Type B pancreatic cell (in vitro differentiated cells): Measurements from ENCODE around the gene EFNB1. TPM values are rescaled to one million over a fixed set of nuclear protein-coding genes. Genes with fewer than 3 reads are reported as not detected.
A peak's percentile ranks its signal among the peaks of the same experiment; 100 is the strongest.
"Not testable (repeated sequence)": the region's sequence is repeated elsewhere in the genome, so short reads cannot be mapped to it uniquely, and the experiment has no call there.

Experiments
- DNase-seq: peaks from one replicate; pipeline ENCODE4 v3.0.0; 2021; ENCODE audit warnings: mixed read lengths; ENCODE audit not compliant: unreplicated experiment; ENCODE audit errors: extremely low spot score
- H3K27ac Mint-ChIP-seq: 2 replicates; pipeline ENCODE4 v1.8.0; 2021; ENCODE audit warnings: mild to moderate bottlenecking, mixed read lengths
- H3K27me3 Mint-ChIP-seq: 2 replicates; pipeline ENCODE4 v1.8.0; 2021; ENCODE audit warnings: mixed read lengths
- H3K36me3 Mint-ChIP-seq: 2 replicates; pipeline ENCODE4 v1.8.0; 2021; ENCODE audit warnings: mixed read lengths
- H3K4me1 Mint-ChIP-seq: one replicate; pipeline ENCODE4 v1.8.0; 2021; ENCODE audit warnings: mixed read lengths; ENCODE audit not compliant: unreplicated experiment
- H3K4me3 Mint-ChIP-seq: 2 replicates; pipeline ENCODE4 v1.8.0; 2021; ENCODE audit warnings: mild to moderate bottlenecking, mixed read lengths
- H3K9me3 Mint-ChIP-seq: 2 replicates; pipeline ENCODE4 v1.8.0; 2021; ENCODE audit warnings: mixed read lengths
- total RNA-seq: library from RNA; stranded (reverse); gene quantifications from 2 replicates; pipeline ENCODE4 v1.2.1, GENCODE V29; 2021; ENCODE audit warnings: low replicate concordance
- TF ChIP-seq, protein P1 (sequence below): fragments of 200-600 bp; sonication (generic); conservative IDR thresholded peaks from 2 replicates; pipeline ENCODE4 v1.5.0; 2021; ENCODE audit warnings: antibody characterized with exemption, mild to moderate bottlenecking

The EFNB1 gene
- total RNA-seq, 1 donor from 2014 or later: 63.7 TPM

DNA sequence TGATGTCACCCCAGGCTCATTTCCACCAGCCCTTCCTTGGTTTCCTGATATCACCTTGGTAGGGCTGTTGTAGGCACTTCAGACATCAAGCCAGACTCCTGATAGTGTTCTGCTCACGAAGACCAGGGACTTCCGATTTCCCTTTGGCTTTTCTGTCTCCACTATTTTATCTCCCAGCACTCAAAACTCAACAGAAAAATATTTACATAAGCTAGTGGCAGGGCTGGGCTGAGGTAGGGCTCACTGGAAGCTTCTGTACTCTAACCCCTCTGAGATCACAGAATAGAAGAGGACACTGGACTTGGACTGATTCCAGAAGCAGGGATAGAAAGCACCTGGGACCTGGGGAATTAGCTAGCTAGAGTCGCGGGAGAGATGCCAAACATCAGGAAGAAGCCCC lies 34.4 kb upstream of the EFNB1 start:
- H3K9me3 Mint-ChIP-seq: peaks cover 9% of the 10 kb centered on the region
- TF ChIP-seq, protein P1, sequence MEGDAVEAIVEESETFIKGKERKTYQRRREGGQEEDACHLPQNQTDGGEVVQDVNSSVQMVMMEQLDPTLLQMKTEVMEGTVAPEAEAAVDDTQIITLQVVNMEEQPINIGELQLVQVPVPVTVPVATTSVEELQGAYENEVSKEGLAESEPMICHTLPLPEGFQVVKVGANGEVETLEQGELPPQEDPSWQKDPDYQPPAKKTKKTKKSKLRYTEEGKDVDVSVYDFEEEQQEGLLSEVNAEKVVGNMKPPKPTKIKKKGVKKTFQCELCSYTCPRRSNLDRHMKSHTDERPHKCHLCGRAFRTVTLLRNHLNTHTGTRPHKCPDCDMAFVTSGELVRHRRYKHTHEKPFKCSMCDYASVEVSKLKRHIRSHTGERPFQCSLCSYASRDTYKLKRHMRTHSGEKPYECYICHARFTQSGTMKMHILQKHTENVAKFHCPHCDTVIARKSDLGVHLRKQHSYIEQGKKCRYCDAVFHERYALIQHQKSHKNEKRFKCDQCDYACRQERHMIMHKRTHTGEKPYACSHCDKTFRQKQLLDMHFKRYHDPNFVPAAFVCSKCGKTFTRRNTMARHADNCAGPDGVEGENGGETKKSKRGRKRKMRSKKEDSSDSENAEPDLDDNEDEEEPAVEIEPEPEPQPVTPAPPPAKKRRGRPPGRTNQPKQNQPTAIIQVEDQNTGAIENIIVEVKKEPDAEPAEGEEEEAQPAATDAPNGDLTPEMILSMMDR: no peak
- no peak overlapping the region for H3K27ac Mint-ChIP-seq

DNA sequence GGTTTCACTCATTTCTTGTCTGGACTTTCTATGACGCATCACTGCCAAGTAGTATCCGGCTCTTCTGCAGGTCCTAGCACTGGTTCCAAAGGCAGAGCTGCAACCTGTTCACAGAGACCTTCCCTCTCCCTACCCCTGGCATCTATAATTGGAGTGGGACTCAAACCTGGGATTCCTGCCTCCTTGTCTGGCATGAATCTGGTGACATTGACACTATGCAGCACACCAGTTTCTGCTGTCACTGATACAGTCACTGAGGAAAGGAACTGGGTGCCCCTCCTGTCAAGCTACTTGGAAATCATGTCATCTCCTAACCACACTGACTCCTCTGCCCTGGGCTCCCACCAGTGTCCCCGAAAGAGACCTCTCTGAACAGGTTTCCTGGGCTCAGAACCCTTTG lies 33.1 kb upstream of the EFNB1 start:
- no peaks in the 10 kb centered on the region for H3K36me3 Mint-ChIP-seq
- peaks cover 12% of the 10 kb centered on the region for H3K9me3 Mint-ChIP-seq
- H3K27me3 Mint-ChIP-seq: no peaks in the 10 kb centered on the region
- no peak overlapping the region for H3K4me3 Mint-ChIP-seq
- TF ChIP-seq, protein P1: no peak
- no peaks in the 10 kb centered on the region for H3K4me1 Mint-ChIP-seq
- DNase-seq: no peak
- no peak overlapping the region for H3K27ac Mint-ChIP-seq

More for the DNA sequence above, 34.4 kb upstream of the EFNB1 start:
- Mint-ChIP-seq H3K36me3 (no peaks in the 10 kb centered on the region), H3K4me3 (no peak overlapping the region), H3K4me1 (no peaks in the 10 kb centered on the region), H3K27me3 (no peaks in the 10 kb centered on the region)
- DNase-seq: no peak

DNA sequence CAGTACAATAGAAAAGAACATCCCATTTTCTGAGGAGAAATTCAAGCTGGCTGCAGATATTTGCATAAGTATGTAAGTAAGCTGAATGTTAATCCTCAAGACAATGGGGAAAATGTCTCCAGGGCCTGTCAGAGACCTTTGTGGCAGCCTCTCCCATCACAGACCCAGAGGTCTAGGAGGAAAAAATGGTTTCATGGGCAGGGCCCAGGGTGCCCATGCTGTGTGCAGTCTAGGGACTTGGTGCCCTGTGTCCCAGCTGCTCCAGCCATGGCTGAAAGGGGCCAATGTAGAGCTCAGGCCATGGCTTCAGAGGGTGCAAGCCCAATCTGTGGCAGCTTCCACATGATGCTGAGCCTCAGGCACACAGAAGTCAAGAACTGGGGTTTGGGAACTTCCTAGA lies 30.4 kb upstream of the EFNB1 start:
- not testable (repeated sequence) for H3K9me3 Mint-ChIP-seq, H3K36me3 Mint-ChIP-seq, DNase-seq, H3K27ac Mint-ChIP-seq, H3K4me3 Mint-ChIP-seq, H3K4me1 Mint-ChIP-seq, H3K27me3 Mint-ChIP-seq

DNA sequence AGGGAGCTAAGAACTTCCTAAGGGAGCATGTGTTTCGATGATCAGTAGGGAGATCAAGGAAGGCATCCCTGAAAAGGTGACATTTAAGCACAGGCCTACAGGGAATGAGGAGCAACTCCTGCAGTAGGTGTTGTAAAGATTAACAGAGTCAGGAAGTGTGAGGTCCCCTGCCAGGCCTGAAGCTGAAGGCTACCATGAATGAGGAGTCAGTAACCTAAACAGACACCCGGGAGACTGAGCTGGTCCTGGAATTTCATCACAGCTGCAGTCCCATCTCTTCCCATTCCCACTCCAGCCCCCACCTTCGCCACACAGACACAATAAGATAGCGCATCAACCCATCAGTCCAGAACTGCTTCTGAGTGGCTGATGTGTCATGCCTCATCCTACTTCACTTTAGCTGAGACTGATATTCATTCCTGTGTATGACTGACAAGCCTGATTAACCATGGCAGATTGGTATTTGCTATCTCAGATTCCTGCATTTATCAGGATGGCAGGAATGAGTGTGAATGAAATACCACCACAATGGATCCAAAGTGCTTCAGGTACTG lies 27.0 kb upstream of the EFNB1 start:
- TF ChIP-seq, protein P1: no peak
- Mint-ChIP-seq H3K27ac (no peak overlapping the region), H3K4me1 (no peaks in the 10 kb centered on the region), H3K27me3 (no peaks in the 10 kb centered on the region), H3K4me3 (no peak overlapping the region), H3K36me3 (no peaks in the 10 kb centered on the region), H3K9me3 (peaks cover 6% of the 10 kb centered on the region)
- DNase-seq: no peak

DNA sequence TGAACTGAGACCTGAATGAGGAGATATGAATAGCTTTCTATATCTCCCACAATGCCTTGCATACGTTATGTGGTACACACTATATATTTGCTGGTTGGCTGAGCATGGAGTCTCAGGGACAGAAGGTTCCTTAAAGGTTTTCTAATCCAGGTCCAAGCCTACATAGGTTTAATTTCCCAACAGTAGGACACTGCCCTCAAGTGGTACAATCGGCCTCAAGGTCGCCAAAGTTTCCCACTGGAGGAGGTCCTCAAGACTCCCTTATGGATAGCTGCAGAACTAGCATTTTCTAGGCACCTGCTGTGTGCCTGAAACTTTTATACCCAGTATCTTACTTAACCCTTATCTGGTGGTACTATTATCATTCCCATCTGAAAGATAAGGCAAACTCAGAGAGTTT lies 21.0 kb upstream of the EFNB1 start:
- Mint-ChIP-seq H3K4me3 (no peak overlapping the region), H3K4me1 (peaks cover 3% of the 10 kb centered on the region), H3K36me3 (no peaks in the 10 kb centered on the region), H3K27me3 (no peaks in the 10 kb centered on the region), H3K27ac (no peak overlapping the region), H3K9me3 (no peaks in the 10 kb centered on the region)
- DNase-seq: no peak
- TF ChIP-seq, protein P1: peak; percentile 57

DNA sequence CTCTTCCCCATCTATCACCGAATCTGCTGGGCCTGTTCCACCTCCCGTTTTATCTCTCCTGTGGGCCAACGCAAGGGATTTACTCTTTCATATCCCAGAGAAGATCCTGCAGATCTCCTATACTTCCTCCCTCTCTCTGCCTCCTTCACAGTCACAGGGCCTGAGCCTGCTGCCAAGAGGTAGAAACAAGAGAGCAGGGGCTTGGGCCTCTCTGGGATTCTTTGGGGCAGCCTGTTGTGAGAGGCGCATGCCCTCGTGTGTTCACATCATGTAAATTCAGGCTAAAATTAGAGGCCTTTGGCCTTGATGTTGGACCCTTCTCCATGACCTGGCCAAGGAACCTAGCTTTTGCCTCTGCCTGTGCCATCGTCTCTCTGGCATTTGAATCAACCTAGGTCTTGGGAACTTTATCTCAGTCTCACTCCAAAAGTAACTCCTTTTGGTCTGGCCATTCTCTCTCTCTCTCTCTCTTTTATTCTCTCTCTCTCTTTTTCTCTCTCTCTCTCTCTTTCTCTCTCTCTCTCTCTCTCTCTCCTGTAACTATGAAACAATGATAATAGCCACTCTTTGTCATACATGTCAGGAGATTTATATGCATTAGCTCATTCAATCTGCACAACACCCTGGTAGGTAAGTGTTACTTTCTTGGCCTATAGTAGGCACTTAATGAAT lies 20.0 kb upstream of the EFNB1 start:
- TF ChIP-seq, protein P1: peak; percentile 63
- Mint-ChIP-seq H3K9me3 (no peaks in the 10 kb centered on the region), H3K27me3 (no peaks in the 10 kb centered on the region), H3K4me3 (no peak overlapping the region), H3K4me1 (peaks cover 3% of the 10 kb centered on the region), H3K36me3 (no peaks in the 10 kb centered on the region), H3K27ac (no peak overlapping the region)
- no peak for DNase-seq
